Epithelial cell of prostate (primary cell): Measurements from ENCODE around the gene CMTM6.
"Not testable (repeated sequence)": the region's sequence is repeated elsewhere in the genome, so short reads cannot be mapped to it uniquely, and the experiment has no call there.

Experiments used
- DNase-seq: peaks from one replicate; pipeline ENCODE4 v3.0.0-alpha.2; 2011; ENCODE audit warnings: low read depth, low spot score
- H3K27ac ChIP-seq: fragments of 450-650 bp; 2 replicates; pipeline ENCODE4 v1.5.1; 2017; ENCODE audit warnings: mild to moderate bottlenecking

The CMTM6 gene

GRCh38 chr3:32500880-32501782 lies 1.5 kb downstream of the CMTM6 start:
- H3K27ac ChIP-seq: no peak overlapping the region
- no peak for DNase-seq

- no peak for DNase-seq
- H3K27ac ChIP-seq: no peak overlapping the region
These were observed 2.4 kb downstream of the CMTM6 start for GRCh38 chr3:32500231-32500630.

- DNase-seq: no peak
- H3K27ac ChIP-seq: no peak overlapping the region
These were observed 3.1 kb downstream of the CMTM6 start for GRCh38 chr3:32499585-32499984.

GRCh38 chr3:32498992-32499391 lies 3.7 kb downstream of the CMTM6 start:
- no peak overlapping the region for H3K27ac ChIP-seq
- no peak for DNase-seq

- no peak for DNase-seq
- no peak overlapping the region for H3K27ac ChIP-seq
These were observed 4.4 kb downstream of the CMTM6 start for GRCh38 chr3:32498252-32498651.

- peak overlapping the region; percentile 61 for H3K27ac ChIP-seq
These were observed 7.0 kb downstream of the CMTM6 start for GRCh38 chr3:32495609-32496008.

GRCh38 chr3:32495085-32495484 lies 7.6 kb downstream of the CMTM6 start:
- no peak for DNase-seq
- H3K27ac ChIP-seq: peak overlapping the region; percentile 61

More at GRCh38 chr3:32495609-32496008, 7.0 kb downstream of the CMTM6 start:
- DNase-seq: peak; percentile 64

- no peak for DNase-seq
These were observed 8.9 kb downstream of the CMTM6 start for GRCh38 chr3:32493437-32494414.

GRCh38 chr3:32492684-32493436 lies 9.8 kb downstream of the CMTM6 start:
- no peak for DNase-seq
- H3K27ac ChIP-seq: no peak overlapping the region

More at GRCh38 chr3:32493437-32494414, 8.9 kb downstream of the CMTM6 start:
- no peak overlapping the region for H3K27ac ChIP-seq

GRCh38 chr3:32488474-32489008 lies 14.1 kb downstream of the CMTM6 start:
- H3K27ac ChIP-seq: no peak overlapping the region
- DNase-seq: no peak

- DNase-seq: no peak
- H3K27ac ChIP-seq: no peak overlapping the region
These were observed 14.7 kb downstream of the CMTM6 start for GRCh38 chr3:32487781-32488473.

GRCh38 chr3:32484436-32484835 lies 18.2 kb downstream of the CMTM6 start:
- DNase-seq: no peak
- H3K27ac ChIP-seq: no peak overlapping the region

- no peak overlapping the region for H3K27ac ChIP-seq
- no peak for DNase-seq
These were observed 18.9 kb downstream of the CMTM6 start for GRCh38 chr3:32483772-32484171.

GRCh38 chr3:32482693-32483092 lies 20.0 kb downstream of the CMTM6 start:
- H3K27ac ChIP-seq: no peak overlapping the region
- no peak for DNase-seq

GRCh38 chr3:32481791-32482631 lies 20.6 kb downstream of the CMTM6 start:
- DNase-seq: no peak
- H3K27ac ChIP-seq: no peak overlapping the region

- DNase-seq: no peak
- no peak overlapping the region for H3K27ac ChIP-seq
These were observed 22.0 kb downstream of the CMTM6 start for GRCh38 chr3:32480604-32481003.

GRCh38 chr3:32474201-32474600 lies 28.5 kb downstream of the CMTM6 start:
- H3K27ac ChIP-seq: no peak overlapping the region
- no peak for DNase-seq

- not testable (repeated sequence) for H3K27ac ChIP-seq, DNase-seq
These were observed 30.5 kb downstream of the CMTM6 start for GRCh38 chr3:32472151-32472550.
